HepG2 (cell line): ENCODE data around the gene TUBA1A. TPM values are rescaled to one million over a fixed set of nuclear protein-coding genes. Genes with fewer than 3 reads are reported as not detected.
"Not testable (repeated sequence)": the region's sequence is repeated elsewhere in the genome, so short reads cannot be mapped to it uniquely, and the experiment has no call there.

Source experiments
- ATAC-seq: fragments of 200-7000 bp; cut with Tn5 transposase; 3 replicates; pipeline ENCODE4 v1.9.1; 2020; ENCODE audit warnings: mild to moderate bottlenecking, moderate library complexity
- BruUV-seq: library from RNA; stranded (reverse); fragments of 400-500 nt; replicated peaks from 2 replicates; lab custom pipeline; 2021; lab: Mats Ljungman, UMichigan
- CTCF ChIA-PET: fragments of 300-600 bp; formaldehyde crosslinking; extraction: SDS; loops from one replicate; lab custom pipeline; 2021; ENCODE audit warnings: low total read pairs, inconsistent platforms, low intra/inter-chr PET ratio; lab: Yijun Ruan, JAX
- POLR2A ChIA-PET: fragments of 350-600 bp; sonication (Branson Sonifier 250); formaldehyde crosslinking; loops from one replicate; lab custom pipeline; 2020; ENCODE audit warnings: antibody characterized with exemption, inconsistent platforms; lab: Yijun Ruan, JAX
- DNase-seq: peaks from one replicate; pipeline ENCODE4 v3.0.0-alpha.2; 2015; ENCODE audit warnings: low spot score
- FAIRE-seq: peaks from 3 replicates; lab custom pipeline; 2011; peaks lifted over from hg19 to GRCh38; lab: Jason Lieb, UNC
- H2AFZ ChIP-seq: one replicate; pipeline ENCODE4 v1.6.1; 2011; ENCODE audit warnings: low read length, inconsistent platforms
- H3K27ac ChIP-seq: fragments of 300-600 bp; 3 replicates; pipeline ENCODE4 v1.8.0; 2011; ENCODE audit warnings: mixed run types, mild to moderate bottlenecking, mixed read lengths, low read length, inconsistent platforms; ENCODE audit not compliant: insufficient read depth; ENCODE audit errors: extremely low read length
- H3K27me3 ChIP-seq, 2 experiments: fragments of 200-600 bp in 1 of 2; 2 replicates in 1 of 2; 3 replicates in 1 of 2; pipeline versions ENCODE4 v1.6.0 to v1.8.0; 2011; ENCODE audit warnings: low read length in 2 of 2, mild to moderate bottlenecking in 2 of 2, moderate library complexity in 2 of 2, inconsistent platforms in 1 of 2; ENCODE audit not compliant: insufficient read depth in 2 of 2, control insufficient read depth in 1 of 2
- H3K36me3 ChIP-seq, 2 experiments: fragments of 200-600 bp in 1 of 2; replicated peaks in 1 of 2; 2 replicates in 1 of 2; 3 replicates in 1 of 2; pipeline versions ENCODE4 v1.5.1 to v1.8.0; 2011; ENCODE audit warnings: low read length in 2 of 2, inconsistent platforms in 1 of 2; ENCODE audit not compliant: insufficient read depth in 2 of 2, control insufficient read depth in 1 of 2
- H3K4me1 ChIP-seq: 2 replicates; pipeline ENCODE4 v1.5.1; 2012; ENCODE audit warnings: low read length, inconsistent platforms; ENCODE audit not compliant: insufficient read depth
- H3K4me2 ChIP-seq: 2 replicates; pipeline ENCODE4 v1.6.0; 2011; ENCODE audit warnings: low read depth, low read length, inconsistent platforms
- H3K4me3 ChIP-seq, 3 experiments: fragments of 200-600 bp in 1 of 3; sonication (generic), shearing (Covaris generic) in 1 of 3; replicated peaks in 1 of 3; 2 replicates each; pipeline ENCODE4 v1.5.1; 2011 to 2016; ENCODE audit warnings: low read length in 3 of 3, inconsistent platforms in 2 of 3, low read depth in 2 of 3, mild to moderate bottlenecking in 2 of 3, control low read depth in 1 of 3, mixed read lengths in 1 of 3; ENCODE audit not compliant: insufficient read depth in 1 of 3
- H3K79me2 ChIP-seq: one replicate; pipeline ENCODE4 v1.6.1; 2011; ENCODE audit warnings: low read length, inconsistent platforms; ENCODE audit not compliant: insufficient read depth
- H3K9ac ChIP-seq: 2 replicates; pipeline ENCODE4 v1.6.0; 2011; ENCODE audit warnings: mild to moderate bottlenecking, low read depth, low read length, inconsistent platforms; ENCODE audit not compliant: insufficient read depth
- H3K9me3 ChIP-seq: 2 replicates; pipeline ENCODE4 v1.5.1; 2012; ENCODE audit warnings: mild to moderate bottlenecking, low read length
- H4K20me1 ChIP-seq: 2 replicates; pipeline ENCODE4 v1.6.0; 2011; ENCODE audit warnings: inconsistent platforms, mild to moderate bottlenecking, low read length, moderate library complexity; ENCODE audit not compliant: insufficient read depth
- DR1 ChIP-seq: sonication (generic); formaldehyde crosslinking; IDR thresholded peaks from 2 replicates; pipeline ENCODE4 v1.8.0; 2021; ENCODE audit warnings: mild to moderate bottlenecking, missing genetic modification reagents, inconsistent platforms
- EP300 ChIP-seq, 3 experiments: sonication (generic) in 1 of 3; formaldehyde crosslinking in 1 of 3; IDR thresholded peaks; 2 replicates each; pipeline versions ENCODE4 v1.5.1 to v1.6.1; 2011 to 2020; ENCODE audit warnings: low read depth in 2 of 3, low read length in 2 of 3, borderline replicate concordance in 1 of 3, improper control_type of control experiment in 1 of 3, mild to moderate bottlenecking in 1 of 3, missing genetic modification reagents in 1 of 3, moderate library complexity in 1 of 3
- ISX ChIP-seq: sonication (generic); formaldehyde crosslinking; conservative IDR thresholded peaks from 2 replicates; pipeline ENCODE4 v1.5.0; 2020; ENCODE audit warnings: missing genetic modification reagents
- MZF1 ChIP-seq: sonication (generic); formaldehyde crosslinking; IDR thresholded peaks from 2 replicates; pipeline ENCODE4 v1.8.1; 2023; ENCODE audit warnings: mild to moderate bottlenecking, missing genetic modification reagents, borderline replicate concordance
- NR2F2 ChIP-seq: IDR thresholded peaks from 2 replicates; pipeline ENCODE4 v1.6.1; 2012; ENCODE audit warnings: low read depth, inconsistent platforms, borderline replicate concordance
- PLRG1 ChIP-seq: fragments of 450-650 bp; conservative IDR thresholded peaks from 2 replicates; pipeline ENCODE4 v1.6.1; 2016
- UBTF ChIP-seq: sonication (generic); formaldehyde crosslinking; IDR thresholded peaks from 2 replicates; pipeline ENCODE4 v1.4.0; 2020; ENCODE audit warnings: mild to moderate bottlenecking, missing genetic modification reagents
- ZIK1 ChIP-seq: sonication (generic); formaldehyde crosslinking; IDR thresholded peaks from 2 replicates; pipeline ENCODE4 v1.5.0; 2020; ENCODE audit warnings: mild to moderate bottlenecking, low read depth, missing genetic modification reagents, borderline replicate concordance
- ZNF235 ChIP-seq: sonication (generic); formaldehyde crosslinking; IDR thresholded peaks from 2 replicates; pipeline ENCODE4 v1.8.1; 2023; ENCODE audit warnings: mild to moderate bottlenecking, missing genetic modification reagents, borderline replicate concordance
- ZNF574 ChIP-seq: sonication (generic); formaldehyde crosslinking; IDR thresholded peaks from 2 replicates; pipeline ENCODE4 v1.4.0; 2020; ENCODE audit warnings: missing genetic modification reagents
- ZNF616 ChIP-seq: sonication (generic); formaldehyde crosslinking; IDR thresholded peaks from 2 replicates; pipeline ENCODE4 v1.5.0; 2020; ENCODE audit warnings: low read depth, mild to moderate bottlenecking, missing genetic modification reagents
- ZNF660 ChIP-seq: sonication (generic); formaldehyde crosslinking; IDR thresholded peaks from 2 replicates; pipeline ENCODE4 v1.5.1; 2020; ENCODE audit warnings: mild to moderate bottlenecking, low read depth, missing genetic modification reagents, borderline replicate concordance
- WGBS: methylation state at CpG from one replicate; pipeline ENCODE4 v1.1.6; 2017; ENCODE audit warnings: low lambda C conversion rate; 5-methylcytosine and 5-hydroxymethylcytosine counted together
- in situ Hi-C: cut with HindIII; loops from 2 replicates; pipeline ENCODE4 v1.10.0; 2017; ENCODE audit warnings: low pct_unique_long_range_greater_than_20kb; ENCODE audit not compliant: extremely low pct_ligation_motif_present
- intact Hi-C: fragments of 100-400 bp; cut with micrococcal nuclease; formaldehyde crosslinking; loops from one replicate; pipeline ENCODE4 v1.10.0; 2022; ENCODE audit not compliant: unreplicated experiment
- polyA plus RNA-seq, 8 experiments: library from polyadenylated mRNA; depleted of rRNA in 3 of 8; stranded (reverse) in 7 of 8; unstranded in 1 of 8; fragments of >200 nt; fragmentation: Illumina TruSeq in 4 of 8; extraction: Trizol in 4 of 8; gene quantifications; 2 replicates each; pipeline versions ENCODE4 v1.2.1 to v1.2.3, GENCODE V29; 2011 to 2016; ENCODE audit warnings: low read depth in 4 of 8, missing spikeins in 1 of 8, mixed read lengths in 1 of 8; ENCODE audit not compliant: insufficient read depth in 1 of 8
- total RNA-seq, 5 experiments: library from RNA; depleted of rRNA; stranded (reverse); fragments of >200 nt; fragmentation: Illumina TruSeq; extraction: Trizol; gene quantifications; 2 replicates each; pipeline ENCODE4 v1.2.3, GENCODE V29; 2016; ENCODE audit warnings: low read depth in 1 of 5

The TUBA1A gene
- total and polyA plus RNA-seq, 2 of the 13 experiments (the other 11 are each of a cell fraction or from before 2014, with no cell fraction given): 20.7 to 24.8 TPM

- CTCF ChIA-PET, POLR2A ChIA-PET, H3K36me3 ChIP-seq, in situ Hi-C loops, H4K20me1 ChIP-seq, DNase-seq, ATAC-seq, H3K4me1 ChIP-seq, H2AFZ ChIP-seq, BruUV-seq, intact Hi-C loops, H3K4me3 ChIP-seq, H3K9me3 ChIP-seq, H3K79me2 ChIP-seq, H3K27ac ChIP-seq, H3K9ac ChIP-seq, FAIRE-seq, H3K4me2 ChIP-seq: not testable (repeated sequence)
- H3K27me3 ChIP-seq: peaks cover 3 to 13% of the 10 kb centered on the region in 2 experiments; a peak in 4 of 5 replicates
- 67% methylated on average over 6 of the region's 6 CpGs for WGBS
Measured at GRCh38 chr12:49191498-49191897, 2.6 kb upstream of the TUBA1A start.

GRCh38 chr12:49190974-49191373, 2.1 kb upstream of the TUBA1A start:
- CTCF ChIA-PET: no interaction called here

More at GRCh38 chr12:49190974-49191373, 2.1 kb upstream of the TUBA1A start:
- H4K20me1 ChIP-seq: no peaks in the 10 kb centered on the region
- H3K4me1 ChIP-seq: no peaks in the 10 kb centered on the region; the same call in 1 of the 2 replicates
- ATAC-seq: no peak
- no peaks in the 10 kb centered on the region for H3K79me2 ChIP-seq
- intact Hi-C loops: no loop called here
- TF ChIP-seq NR2F2: no peak
- no peak for TF ChIP-seq ISX (CRISPR knock-in tag)
- no peak for TF ChIP-seq MZF1 (CRISPR knock-in tag)
- TF ChIP-seq ZNF574 (CRISPR knock-in tag): no peak
- TF ChIP-seq DR1 (CRISPR knock-in tag): no peak
- no peak for TF ChIP-seq ZNF235 (CRISPR knock-in tag)
- no peak for TF ChIP-seq EP300 (IDR thresholded peaks at IDR 0.05; ENCODE audit: low read depth in 2 of 2, low read length in 2 of 2)
- no peak for TF ChIP-seq EP300 (CRISPR knock-in tag; IDR thresholded peaks at IDR 0.05; ENCODE audit: borderline replicate concordance)
- no peak for TF ChIP-seq PLRG1
- no peak for TF ChIP-seq ZNF616
- TF ChIP-seq UBTF (CRISPR knock-in tag): no peak
- no peak for TF ChIP-seq ZIK1 (CRISPR knock-in tag)
- no peak for TF ChIP-seq ZNF660 (CRISPR knock-in tag)
- no peaks in the 10 kb centered on the region for H3K9me3 ChIP-seq
- no TSS peak for BruUV-seq
- H3K27ac ChIP-seq: no peak overlapping the region
- no peaks in the 10 kb centered on the region for H3K36me3 ChIP-seq
- no peak overlapping the region for H3K4me3 ChIP-seq
- 40% methylated on average over 3 of the region's 3 CpGs for WGBS
- in situ Hi-C loops: no loop called here
- H3K4me2 ChIP-seq: no peak overlapping the region
- no peak for DNase-seq
- H2AFZ ChIP-seq: no peak overlapping the region
- POLR2A ChIA-PET: no interaction called here
- peaks cover 3 to 13% of the 10 kb centered on the region in 2 experiments; a peak in 4 of 5 replicates for H3K27me3 ChIP-seq
- no peak for FAIRE-seq
- H3K9ac ChIP-seq: no peak overlapping the region
